Activated CD4-positive, alpha-beta T cell treated with anti-CD3 and anti-CD28 coated beads for 1 hour (primary cell): ENCODE results near the gene SMU1.
A peak's percentile ranks its signal among the peaks of the same experiment; 100 is the strongest.
"Not testable (repeated sequence)": the region's sequence is repeated elsewhere in the genome, so short reads cannot be mapped to it uniquely, and the experiment has no call there.

ENCODE experiments used
- DNase-seq: peaks from one replicate; pipeline ENCODE4 v3.0.0-alpha.2; 2020

Gene SMU1

GRCh38 chr9:33105504-33105903 is 29.0 kb upstream of the SMU1 start:
- no peak for DNase-seq

- no peak for DNase-seq
Measured at GRCh38 chr9:33104401-33104800, 27.9 kb upstream of the SMU1 start.

GRCh38 chr9:33103501-33104281 is 27.2 kb upstream of the SMU1 start:
- no peak for DNase-seq

DNA sequence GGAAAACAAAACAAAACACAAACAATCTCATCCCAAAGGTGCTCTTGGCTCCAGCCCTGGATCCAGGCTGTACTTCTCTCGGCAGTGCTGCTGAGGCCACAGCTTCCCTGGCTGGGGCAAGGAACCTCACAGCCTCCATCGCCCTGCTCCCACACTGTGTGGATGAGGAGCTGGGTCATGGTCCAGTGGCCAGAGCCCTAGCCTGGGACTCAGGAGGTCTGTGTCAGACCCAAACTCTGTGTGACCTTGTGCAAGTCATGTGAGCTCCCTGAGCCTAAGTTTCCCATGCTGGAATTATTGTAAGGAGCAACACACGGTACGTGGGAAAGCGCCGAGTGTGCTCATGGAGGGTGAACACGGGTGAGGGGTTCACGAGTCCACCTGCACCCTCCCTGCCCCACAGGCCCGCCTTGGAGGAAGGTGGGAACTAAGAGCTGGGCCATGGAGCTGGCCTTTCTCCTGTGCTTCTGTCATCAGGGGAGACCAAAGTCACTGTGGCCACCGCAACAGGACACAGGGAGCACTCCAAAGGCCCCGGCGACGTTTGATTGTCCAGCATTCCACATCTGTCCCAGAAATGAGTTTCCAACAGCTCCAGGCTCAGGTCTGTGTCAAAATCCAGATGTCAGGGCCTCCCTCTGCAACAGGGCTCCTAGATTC is 26.2 kb upstream of the SMU1 start:
- DNase-seq, result no peak

DNA sequence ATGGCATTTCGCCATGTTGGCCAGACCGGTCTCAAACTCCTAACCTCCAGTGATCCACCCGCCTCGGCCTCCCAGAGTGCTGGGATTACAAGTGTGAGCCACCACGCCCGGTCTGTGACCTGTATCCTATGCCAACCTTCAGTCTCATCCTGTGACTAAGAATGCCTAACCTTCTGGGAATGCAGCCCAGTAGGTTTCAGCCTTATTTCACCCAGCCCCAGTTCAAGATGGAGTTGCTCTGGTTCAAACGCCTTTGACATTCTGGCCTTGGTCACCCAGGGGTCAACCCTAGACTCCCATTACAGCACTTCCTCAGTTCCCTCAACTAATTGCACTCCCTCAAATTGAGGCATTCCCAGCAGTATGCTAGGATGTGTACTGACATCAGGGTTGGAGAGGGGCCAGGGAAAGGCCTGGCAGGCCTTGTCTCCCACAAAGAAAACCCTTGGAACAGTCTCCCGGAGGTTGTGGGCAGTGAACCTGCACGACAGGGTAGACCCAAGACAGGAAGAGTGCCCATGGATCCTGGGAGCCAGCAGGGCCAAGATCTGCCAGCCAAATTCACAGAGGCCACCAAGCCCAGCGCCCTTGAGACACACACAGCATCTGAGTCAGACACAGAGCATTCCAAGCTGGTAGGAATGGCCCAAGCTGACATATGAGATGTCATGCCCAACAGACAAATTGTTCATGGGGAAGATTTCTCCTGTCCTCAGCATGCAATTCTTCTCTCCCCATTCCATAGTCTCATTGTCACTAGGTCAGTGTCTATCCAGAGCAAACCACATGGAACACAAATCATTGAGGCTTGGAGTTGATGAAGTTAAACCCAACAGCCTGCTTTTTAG is 24.9 kb upstream of the SMU1 start:
- DNase-seq, result no peak

GRCh38 chr9:33099754-33100153 is 23.3 kb upstream of the SMU1 start:
- no peak for DNase-seq

GRCh38 chr9:33097192-33097591 is 20.7 kb upstream of the SMU1 start:
- DNase-seq, result no peak

- no peak for DNase-seq
Measured at GRCh38 chr9:33092634-33093033, 16.2 kb upstream of the SMU1 start.

DNA sequence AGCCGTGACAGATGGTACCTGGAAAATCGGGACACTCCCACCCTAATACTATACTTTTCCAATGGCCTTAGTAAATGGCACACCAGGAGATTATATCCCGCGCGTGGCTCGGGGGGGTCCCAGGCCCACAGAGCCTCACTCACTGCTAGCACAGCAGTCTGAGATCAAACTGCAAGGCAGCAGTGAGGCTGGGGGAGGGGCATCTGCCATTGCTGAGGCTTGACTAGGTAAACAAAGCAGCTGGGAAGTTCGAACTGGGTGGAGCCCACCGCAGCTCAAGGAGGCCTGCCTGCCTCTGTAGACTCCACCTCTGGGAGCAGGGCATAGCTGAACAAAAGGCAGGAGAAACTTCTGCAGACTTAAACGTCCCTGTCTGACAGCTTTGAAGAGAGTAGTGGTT is 9.2 kb upstream of the SMU1 start:
- DNase-seq, result not testable (repeated sequence)

GRCh38 chr9:33082538-33083326 is 6.3 kb upstream of the SMU1 start:
- no peak for DNase-seq

GRCh38 chr9:33082128-33082527 is 5.7 kb upstream of the SMU1 start:
- no peak for DNase-seq

DNA sequence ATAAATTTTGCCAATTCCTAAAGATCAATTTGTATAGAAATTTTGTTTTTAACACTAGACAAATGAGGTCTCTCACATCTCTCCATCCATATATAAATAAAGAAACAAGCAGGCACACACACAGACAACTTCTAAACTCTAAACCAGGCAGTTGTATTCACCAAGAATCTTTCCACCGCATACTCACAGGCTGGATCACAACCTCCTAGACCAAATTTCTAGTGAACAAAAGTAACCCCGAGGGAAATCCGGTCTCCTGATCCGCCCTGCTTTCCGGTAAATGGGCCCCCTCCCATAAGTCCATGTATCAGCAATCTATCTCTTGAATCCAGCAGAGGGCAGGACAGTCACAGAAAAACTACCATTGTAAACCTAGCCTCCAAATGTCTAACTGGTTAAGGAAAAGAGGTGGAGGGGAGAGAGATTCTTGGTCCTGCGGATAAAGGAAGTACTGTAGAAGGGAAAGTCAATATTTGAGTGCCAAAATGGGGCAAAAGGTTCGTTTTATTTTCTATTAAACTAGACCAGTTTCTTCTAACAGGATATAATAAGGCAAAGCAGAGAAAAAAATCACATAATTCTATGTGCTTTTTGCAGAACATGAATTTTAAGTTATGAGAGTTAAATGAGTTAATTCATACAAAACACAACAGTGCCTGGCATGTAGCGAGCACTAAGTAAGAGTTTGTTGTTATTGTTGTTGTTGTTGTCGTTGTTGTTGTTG is 4.8 kb upstream of the SMU1 start:
- peak; percentile 32 for DNase-seq

DNA sequence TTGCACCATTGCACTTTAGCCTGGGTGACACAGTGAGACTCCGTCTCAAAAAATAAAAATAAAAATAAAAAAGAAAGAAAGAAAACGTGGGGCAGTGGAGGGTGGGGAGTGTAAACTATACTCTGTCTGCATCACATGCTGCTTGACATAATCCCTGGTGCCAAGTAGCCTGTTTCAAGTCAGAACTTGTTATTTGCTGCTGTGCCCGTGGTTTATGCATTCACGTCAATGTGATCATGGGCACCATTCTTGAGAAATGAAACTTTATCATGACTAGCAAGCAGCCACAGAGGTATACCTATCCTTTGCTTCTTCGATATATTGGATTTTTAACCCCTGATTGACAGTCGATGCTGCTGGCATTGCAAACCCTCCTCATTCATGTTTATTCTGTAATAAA is 4.1 kb upstream of the SMU1 start:
- no peak for DNase-seq

DNA sequence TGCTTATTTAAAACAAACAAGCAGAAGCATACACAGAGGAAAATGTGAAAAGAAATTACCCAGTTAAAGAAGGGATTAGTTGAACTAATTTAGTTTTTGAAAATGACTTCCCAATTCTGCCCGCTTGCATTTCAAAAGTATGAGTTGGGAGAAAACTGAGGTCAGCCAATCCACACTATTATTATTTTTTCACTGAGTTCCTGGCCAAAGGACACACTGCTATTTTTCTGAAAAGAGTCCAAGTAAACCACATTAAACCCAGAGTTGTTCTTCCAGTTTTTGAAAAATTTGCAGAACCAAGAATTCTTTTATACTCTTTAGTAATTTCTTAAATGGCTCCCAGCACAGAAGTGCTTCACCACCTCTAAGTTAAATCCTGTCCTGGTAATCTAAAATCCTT is 7.5 kb downstream of the SMU1 start:
- no peak for DNase-seq

- no peak for DNase-seq
Measured at GRCh38 chr9:33065157-33066076, 11.1 kb downstream of the SMU1 start.

DNA sequence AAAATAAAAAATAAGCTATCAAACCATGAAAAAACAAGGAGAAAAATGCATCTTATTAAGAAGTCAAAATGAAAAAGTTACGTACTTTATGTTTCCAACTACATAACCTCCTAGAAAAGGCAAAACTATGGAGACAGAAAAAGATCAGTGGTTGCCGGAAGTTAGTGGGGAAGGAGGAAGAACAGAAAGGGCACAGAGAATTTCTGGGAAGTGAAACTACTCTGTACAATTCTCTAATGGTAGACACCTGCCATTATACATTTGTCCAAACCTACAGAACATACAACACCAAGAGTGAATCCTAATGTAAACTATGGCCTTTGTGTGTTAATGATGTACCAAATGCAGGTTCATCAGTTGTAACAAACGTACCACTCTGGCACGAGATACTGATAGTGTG is 25.3 kb downstream of the SMU1 start:
- no peak for DNase-seq

DNA sequence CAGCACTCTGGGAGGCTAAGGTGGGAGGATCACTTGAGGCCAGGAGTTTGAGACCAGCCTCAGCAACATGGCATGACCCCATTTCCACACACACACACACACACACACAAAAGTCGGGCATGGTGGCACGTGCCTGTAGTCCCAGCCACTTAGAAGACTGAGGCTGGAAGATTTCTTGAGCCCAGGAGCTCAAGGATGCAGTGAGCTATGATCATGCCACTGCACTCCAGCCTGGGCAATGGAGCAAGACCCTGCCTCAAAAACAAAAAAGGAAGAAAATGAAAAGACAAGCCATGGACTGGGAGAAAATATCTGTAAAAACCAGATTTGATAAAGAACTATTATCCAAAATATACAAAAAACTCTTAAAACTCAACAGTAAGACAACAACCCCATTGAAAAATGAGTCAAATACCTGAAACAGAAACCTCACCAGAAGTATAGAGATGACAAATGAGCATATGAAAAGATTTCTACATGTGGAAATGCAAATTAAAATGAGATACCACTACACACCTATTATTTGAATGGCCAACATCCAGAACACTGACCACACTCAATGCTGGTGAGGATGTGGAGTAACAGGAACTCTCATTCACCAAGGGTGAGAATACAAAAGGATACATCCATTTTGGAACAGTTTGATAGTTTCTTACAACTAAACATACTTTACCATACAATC is 26.7 kb downstream of the SMU1 start:
- no peak for DNase-seq

- no peak for DNase-seq
Measured at GRCh38 chr9:33048054-33048465, 28.4 kb downstream of the SMU1 start.

- DNase-seq, result no peak
Measured at GRCh38 chr9:33046061-33046460, 30.4 kb downstream of the SMU1 start.

- DNase-seq, result no peak
Measured at GRCh38 chr9:33044677-33045282, 31.7 kb downstream of the SMU1 start.
